HL-60/S4 treated with retinoic acid at 250 ng/mL for 4 days and 3 days (cell line): ENCODE measurements around the gene VWC2L.

ENCODE experiments used
- in situ Hi-C: fragments of 300-500 bp; cut with MboI; formaldehyde crosslinking; loops from 2 replicates; pipeline ENCODE4 v1.7.0; 2022; ENCODE audit warnings: low sequenced_read_pairs

Gene VWC2L

DNA sequence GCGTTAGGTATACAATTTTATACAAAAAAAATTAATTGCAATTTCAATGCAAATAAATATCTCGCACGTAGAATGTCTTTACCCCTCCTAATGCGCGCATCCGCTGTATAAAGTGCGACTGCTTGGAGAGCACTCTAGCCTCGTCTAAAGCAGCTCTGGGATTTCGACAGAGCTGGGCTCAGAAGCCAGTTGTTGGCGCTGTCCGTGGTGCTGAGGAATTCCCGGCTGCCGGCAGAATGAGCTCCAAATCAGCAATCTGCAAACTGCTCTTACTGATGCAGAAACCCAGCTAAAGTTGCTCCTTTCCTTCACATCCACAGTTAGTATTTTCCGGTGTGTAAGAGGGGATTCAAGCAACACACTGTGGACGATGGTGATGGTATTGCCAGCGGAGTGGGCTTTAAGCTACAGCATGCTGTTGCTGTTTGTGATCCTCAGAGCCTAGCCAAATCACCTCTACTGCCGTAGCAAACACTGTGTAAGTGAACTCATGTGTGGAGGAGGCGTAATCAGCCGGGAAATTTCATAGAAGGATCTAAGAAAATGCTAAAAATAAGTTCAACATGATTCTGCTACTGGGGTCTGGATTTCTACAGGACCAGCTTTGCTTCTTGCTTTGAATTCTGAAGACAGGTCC, at the start of gene VWC2L:
TSS of gene VWC2L (plus strand) at position 137 of the 637 bp plus-strand sequence. CDS start 3,140 bp downstream, outside the sequence.
- in situ Hi-C loops = no loop called here

DNA sequence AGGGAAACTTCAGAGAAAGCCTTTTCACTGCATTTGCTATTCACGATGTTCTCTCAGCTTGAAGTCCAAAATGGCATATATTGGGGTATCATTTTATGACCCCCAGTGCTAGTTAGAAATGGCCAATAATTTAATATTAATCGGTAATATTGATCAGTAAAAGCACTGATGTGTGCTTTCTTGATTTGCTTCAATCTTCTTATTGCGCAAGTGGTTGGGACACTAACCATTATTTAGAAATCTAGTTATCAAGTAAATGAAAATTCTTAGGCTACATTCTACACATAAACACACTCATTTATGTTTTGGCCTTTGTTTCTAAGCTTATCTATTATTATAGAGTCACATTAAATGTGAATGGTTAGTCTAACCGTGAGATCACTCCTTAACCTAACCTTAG, 49.7 kb upstream of the VWC2L start:
- in situ Hi-C loops = no loop called here

DNA sequence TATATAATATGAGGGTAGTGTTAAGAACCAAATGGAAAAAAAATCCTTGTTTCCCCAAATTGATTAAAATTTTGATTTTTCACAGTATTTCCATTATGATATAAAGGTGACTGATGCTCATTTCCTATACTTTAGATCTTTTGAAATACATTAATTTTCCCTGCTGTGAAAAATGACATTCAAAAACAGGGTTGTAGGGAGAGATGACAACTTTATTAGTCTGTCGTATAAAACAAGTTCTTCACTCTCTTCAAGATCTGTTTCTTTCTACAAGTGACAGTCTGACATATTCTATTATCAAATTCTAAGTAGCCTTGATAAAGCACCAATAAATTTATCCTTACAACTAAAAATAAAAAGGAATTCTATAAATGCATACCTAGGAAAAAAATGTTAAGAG, 45.3 kb upstream of the VWC2L start:
- in situ Hi-C loops = no loop called here

DNA sequence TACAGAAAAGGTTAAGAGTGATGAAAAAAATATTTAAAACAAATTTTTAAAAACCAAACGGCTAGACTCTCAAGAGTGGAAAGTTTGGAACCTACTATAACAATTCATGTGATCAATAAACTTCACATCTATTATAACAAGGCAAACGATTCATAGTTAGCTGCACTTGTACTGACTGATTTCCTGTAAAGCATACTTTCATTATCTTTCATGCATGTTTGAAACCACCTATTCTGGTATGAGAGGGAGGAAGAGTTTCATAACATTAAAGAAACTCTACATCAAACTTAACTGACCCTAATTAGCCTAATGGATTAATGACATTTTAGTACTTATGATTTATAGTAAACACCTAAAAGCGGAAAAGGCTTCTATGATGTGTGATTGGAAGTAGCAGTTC, 43.7 kb upstream of the VWC2L start:
- in situ Hi-C loops = no loop called here

DNA sequence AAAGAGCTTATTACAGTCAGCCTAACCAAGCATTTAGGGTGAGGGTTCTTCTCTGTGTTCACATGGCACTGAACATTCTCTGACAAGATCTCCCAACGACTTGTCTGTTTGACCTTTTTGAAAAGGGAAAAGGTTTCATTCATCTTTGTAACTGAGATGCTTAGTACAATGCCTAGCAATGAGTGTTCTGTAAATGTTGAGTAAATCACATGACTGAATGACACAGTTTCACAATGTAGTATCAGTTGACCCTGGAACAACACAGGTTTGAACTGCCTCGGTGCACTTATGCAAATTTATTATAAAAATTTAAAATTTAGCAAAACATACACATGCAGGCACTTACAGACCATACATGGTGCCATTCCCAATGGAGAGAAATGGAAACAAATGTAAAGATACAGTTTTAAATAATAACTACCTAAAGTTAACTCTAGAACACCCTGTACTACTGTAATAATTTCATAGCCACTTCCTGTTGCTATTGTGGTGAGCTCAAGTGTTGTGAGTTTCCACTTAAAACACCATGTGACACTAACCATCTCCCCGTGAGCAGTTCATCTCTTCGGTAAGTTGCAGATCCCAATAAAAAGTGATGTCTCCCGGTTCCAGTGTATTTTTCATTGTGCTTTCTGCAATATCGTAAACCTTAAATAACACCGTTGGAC, 34.1 kb upstream of the VWC2L start:
- in situ Hi-C loops = no loop called here

DNA sequence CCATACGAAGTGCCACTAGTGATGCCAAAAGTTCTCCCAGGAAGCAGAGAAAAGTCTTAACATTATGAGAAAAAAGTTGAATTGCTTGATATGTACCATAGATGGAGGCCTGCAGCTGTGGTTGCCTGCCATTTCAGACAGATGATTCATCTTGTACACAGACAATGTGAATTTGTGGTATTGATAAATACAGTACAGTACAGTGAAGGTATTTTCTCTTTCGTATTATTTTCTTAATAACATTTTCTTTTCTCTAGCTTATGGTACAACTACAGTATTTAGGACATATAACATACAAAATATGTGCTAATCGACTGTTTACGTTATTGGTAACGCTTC, 33.6 kb upstream of the VWC2L start:
- in situ Hi-C loops = no loop called here

DNA sequence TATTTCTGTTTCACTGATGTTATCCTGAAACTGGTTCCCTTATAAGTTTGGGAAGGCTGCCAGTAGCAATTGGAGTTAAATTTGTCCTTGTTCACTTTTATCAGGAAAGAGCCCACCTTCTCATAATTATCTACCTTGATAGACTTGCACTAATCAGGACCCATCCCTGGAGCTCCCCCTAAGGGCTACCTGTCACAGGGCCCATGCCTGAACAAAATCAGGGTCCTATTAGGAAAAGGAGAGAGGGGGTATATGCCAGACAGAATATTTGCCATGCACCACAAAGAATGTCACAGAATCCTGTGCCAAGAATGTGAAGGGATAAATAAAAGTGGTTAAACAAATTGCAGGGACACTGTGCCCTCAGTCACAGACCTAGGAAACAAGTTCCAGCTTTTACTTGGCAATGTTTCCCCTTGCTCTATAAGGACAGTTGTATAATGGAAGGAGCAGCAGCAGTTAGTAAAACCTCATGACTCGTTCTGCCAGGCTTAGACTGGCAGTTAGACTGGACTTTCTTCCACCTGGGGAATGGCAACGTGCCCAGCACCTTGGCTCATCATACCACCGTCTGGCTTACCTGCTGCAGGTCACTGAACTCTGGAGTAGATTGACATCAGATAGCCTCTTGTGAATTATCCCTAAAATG, 32.3 kb upstream of the VWC2L start:
- in situ Hi-C loops = no loop called here

DNA sequence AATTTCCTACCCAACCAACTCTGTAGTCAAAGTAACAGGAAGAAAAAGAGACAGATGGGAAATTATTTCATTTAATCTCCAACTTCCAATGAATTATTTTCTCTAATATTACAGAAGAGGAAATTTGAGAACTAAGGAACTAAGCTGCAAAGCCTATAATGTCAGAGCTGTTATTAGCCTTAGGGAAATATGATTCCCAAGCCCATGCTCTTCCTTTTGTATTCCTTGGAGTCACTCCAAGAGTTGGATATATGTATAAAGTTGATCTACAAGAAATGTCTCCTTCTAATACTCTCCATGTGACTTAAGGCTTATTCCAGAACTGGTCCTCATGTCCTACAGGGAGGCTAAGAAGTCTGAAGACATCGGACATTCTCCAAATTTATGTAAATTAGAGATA, 31.6 kb upstream of the VWC2L start:
- in situ Hi-C loops = no loop called here

DNA sequence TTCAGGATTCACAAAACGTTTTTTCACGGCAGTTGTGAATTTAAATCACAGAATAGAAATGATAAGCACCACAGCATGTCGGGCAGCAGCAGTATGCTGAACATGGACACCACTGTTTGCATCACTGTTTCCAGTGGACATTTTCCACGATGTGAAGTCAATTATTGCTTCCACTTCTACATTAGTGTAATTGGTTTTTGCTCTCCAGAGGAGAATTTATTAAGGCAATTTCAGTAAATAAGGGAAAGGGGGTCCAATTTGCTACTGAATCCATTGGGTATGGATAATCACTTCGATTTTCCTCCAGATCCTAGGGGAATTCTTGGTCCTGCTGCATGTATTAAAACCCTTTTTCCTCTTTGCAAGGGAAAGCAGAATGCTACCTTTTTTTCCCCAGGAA, 30.2 kb upstream of the VWC2L start:
- in situ Hi-C loops = no loop called here

DNA sequence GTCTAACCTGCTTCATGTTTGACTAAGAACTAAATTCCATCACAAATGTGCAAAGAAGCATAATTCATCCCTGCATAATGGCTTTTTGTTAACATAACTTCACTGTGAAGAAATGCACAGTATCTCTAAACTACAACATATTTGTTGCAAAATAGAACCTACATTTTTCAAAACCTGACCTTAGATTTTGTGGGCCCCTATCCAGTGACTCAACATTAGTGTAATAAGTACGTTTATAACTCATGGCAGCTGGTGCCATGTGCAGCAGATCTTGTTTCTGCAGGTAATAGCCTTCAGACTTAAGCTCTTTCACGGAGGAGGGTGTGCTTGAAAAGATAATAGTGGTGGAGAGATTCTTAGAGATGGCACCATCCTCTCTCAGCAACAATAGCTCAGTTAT, 28.6 kb upstream of the VWC2L start:
- in situ Hi-C loops = no loop called here

DNA sequence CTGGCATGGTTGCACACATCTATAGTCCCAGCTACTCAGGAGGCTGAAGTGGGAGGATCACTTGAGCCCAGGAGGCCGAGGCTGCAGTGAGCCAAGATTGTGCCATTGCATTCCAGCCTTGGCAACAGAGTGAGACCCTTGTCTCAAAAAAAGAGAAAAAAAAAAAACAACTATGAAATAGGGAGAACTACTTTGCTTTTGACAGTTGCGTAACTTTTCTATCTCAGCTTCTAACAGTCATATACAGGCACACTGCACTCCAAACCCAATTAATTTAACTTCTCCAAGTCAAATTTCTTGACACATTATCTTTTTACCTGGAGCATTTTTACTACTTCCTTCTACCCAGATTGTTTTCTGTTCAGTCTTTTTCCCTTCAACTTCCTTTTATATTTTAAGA, 24.1 kb upstream of the VWC2L start:
- in situ Hi-C loops = no loop called here

DNA sequence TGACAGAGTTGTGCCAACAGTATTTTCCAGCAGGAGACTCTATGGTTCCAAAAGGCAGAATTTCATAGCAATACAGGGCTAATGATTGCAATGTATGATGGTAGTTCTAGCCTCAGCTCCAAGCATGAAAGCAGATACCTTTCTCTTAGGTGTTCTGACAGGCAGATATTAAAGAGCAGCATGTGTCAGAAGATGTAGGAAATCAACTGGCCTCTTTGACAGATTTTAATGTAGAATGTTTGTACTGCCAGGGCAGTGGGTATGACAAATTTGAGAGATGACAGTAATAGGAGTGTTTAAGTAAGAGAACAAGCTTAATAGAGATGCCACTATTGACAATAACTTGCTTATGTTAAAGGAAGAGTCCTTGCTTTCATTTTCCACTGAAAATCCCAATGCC, 21.5 kb upstream of the VWC2L start:
- in situ Hi-C loops = no loop called here

DNA sequence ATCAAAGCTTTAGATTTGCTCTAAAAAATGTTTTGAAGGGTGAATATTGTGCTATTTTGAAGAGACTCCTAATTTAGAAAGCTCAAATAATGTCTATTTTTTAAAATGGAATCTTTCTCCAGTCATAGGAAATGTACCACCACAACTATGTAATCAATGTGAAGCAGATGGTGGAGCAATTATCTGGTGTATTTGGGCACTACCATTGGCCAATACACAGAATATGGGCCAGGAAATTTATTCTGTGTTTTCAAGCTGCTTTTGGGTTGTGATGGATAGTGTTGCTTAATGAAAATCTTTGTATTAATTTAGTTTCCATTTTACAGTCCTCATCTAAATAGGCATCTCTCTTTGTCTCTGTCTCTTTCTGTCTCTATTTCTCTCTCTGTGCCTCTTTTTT, 17.1 kb upstream of the VWC2L start:
- in situ Hi-C loops = no loop called here

DNA sequence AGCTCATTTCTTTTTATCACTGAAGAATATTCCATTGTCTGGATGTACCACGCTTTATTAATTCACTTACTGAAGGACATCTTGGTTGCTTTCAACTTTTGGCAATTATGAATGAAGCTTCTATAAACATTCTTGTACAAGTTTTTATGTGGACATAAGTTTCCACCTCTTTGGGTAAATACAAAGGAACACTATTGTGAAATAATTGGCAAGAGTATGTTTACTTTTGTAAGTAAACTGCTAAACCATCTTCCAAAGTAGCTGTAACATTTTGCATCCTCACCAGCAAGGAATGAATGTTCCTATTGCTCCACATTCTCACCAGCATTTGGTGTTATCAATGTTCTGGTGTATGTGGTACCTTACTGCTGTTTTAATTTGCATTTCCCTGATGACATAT, 15.8 kb upstream of the VWC2L start:
- in situ Hi-C loops = no loop called here

DNA sequence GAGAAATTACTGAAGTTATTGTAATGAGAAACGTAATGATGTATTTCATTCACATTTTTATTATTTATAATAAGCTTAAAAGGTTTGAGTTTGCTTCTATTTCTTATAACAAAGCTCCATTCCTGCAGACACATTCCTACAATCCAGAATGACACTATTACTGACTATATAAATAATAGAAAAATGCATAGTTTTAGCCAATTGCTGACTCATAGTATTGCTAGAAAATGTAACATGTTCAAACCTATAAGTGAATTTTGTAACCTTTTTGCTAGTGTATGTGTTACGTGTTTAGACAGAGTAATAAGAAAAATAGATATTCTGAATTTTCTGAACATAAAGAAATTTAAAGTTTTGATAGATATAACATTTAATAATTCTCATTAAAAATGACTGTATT, 9.3 kb upstream of the VWC2L start:
- in situ Hi-C loops = no loop called here

DNA sequence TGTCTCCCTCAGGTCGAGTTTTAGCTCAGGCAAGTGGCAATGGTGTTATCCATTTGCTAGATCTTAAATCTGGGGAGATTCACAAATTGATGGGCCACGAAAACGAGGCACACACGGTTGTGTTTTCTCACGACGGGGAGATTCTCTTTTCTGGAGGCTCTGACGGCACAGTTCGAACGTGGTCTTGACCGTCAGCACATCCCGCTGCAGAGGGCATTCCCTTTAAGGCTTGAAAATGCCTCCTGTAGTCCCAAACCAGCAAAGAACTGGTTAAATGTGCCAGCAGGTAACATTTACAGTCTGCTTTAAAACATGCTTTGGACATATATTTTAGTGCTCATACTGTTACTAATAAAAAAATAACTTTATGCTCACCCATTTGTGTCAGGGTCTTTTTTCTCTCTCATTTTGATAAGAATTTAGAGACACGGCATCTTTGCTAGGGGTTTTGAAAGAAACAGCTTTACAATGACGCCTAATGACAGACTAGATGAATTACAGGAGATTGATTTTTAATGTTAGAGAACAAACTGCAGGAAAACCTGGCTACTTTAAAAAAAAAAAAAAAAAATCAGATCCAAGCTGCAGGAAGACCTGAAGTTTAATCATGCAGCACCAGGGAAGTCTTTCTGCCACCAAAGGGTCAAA, 602 bp upstream of the VWC2L start:
- in situ Hi-C loops = no loop called here

DNA sequence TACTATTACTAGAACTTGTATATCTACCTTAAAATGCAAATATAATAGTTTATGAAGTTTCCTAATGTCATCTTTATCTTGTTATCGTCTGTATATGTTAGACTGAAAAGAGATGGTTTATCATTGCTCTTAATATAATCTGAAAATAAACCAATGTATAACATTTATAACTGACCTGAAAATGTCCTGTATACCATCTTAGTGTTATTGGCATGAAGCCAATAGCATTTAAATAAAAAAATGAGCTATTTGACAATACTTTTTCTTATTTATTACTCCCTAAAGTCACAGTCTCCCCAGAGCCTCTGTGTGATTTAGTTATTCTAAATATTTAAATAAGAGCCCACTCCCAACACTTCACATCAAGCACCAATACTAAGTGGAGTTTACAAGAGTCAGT, 1.8 kb downstream of the VWC2L start:
- in situ Hi-C loops = no loop called here

DNA sequence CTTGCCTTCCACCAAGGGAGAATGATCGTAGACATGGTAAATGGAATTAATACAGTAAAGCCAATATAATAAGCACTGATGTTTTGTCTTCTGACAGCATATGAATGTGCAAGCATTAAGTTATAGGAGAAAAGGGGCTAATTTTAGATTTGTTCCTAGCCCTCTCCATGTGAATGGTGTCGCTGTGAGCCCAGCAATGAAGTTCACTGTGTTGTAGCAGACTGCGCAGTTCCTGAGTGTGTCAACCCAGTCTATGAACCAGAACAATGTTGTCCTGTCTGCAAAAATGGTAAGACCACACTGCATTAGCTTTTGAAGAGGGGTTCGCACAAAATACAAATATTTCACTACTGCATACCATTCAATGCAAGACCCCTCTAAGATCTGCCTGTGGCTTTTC, 25.6 kb downstream of the VWC2L start:
- in situ Hi-C loops = no loop called here

DNA sequence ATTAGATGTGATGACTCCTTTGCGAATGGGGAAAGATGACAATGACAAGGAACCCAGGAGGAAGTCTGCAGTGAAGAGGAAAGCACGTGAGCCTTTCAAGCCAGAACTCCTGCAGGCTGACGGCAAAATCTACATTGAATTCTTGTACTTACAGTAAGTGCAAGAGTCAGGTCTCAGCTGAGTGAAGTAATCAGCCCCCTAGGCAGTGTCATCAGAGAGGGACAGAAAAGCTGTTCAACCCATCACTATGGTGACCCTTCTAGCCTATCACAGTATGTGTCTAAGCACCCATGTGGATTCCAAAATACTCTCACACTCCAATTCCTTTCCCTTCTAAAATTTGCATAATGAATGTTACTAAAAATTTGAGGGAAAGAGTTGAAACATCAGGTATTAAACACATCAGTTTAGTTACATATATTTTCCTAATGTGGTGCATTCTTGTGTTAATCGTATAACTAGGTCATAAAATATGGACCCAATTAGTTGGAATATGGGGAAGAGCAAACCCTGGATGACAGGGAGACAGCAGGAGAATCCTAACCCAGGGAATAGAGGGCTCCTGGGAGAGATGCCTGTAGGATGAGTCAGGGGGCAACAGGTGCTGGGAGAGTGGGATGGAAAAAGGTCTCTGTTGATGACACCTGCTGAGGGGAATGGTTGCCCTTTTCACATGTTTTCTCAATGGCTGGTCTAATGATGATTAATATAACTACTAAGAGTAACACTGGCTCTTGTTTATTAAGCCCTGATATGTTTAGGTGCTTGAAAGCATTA, 39.5 kb downstream of the VWC2L start:
- in situ Hi-C loops = no loop called here

DNA sequence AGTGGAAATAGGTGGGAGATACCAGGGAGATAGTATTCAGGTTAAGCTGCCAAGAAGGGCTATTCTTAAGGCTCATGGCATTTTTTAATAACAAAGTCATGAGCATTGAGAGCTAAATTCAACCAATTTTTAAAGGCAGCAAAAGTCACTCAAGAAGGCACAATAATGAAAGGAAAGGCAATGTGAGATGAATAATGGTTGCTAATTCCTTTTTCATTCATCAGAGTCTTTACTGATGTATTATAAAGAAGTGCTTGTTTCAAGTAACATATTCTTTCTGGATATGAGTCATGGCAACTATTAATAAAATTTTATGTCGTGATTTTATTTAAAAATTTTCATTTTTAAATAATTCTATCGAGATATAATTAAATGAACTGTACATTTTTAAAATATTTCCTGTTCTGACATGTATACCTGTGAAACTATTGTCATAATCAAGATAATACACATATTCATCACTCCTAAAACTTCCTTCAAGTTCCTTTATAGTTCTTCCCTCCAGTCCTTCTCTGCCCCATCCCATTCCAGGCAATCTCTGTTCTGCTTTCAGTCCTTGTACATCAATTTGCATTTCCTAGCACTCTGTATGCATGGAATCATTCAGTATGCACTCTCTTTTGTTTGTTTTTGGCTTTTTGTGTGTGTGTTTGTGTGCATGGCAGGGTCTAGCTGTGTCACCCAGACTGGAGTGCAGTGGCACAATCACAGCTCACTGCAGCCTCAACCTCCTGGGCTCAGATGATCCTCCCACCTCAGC, 40.8 kb downstream of the VWC2L start:
- in situ Hi-C loops = no loop called here
